Endothelial cell (in vitro differentiated cells): ENCODE results near the gene LCMT1. TPM values are rescaled to one million over a fixed set of nuclear protein-coding genes. Genes with fewer than 3 reads are reported as not detected.

ENCODE experiments used
- DNase-seq: peaks from one replicate; pipeline ENCODE4 v3.0.0; 2021; ENCODE audit warnings: low spot score
- H3K27ac Mint-ChIP-seq: one replicate; pipeline ENCODE4 v1.8.0; 2021; ENCODE audit warnings: mixed read lengths, inconsistent platforms; ENCODE audit not compliant: unreplicated experiment
- H3K27me3 Mint-ChIP-seq: one replicate; pipeline ENCODE4 v1.8.0; 2021; ENCODE audit warnings: mild to moderate bottlenecking, moderate library complexity, mixed read lengths, inconsistent platforms; ENCODE audit not compliant: unreplicated experiment
- H3K36me3 Mint-ChIP-seq: one replicate; pipeline ENCODE4 v1.8.0; 2021; ENCODE audit warnings: mild to moderate bottlenecking, low read depth, mixed read lengths, inconsistent platforms; ENCODE audit not compliant: unreplicated experiment
- H3K4me1 Mint-ChIP-seq: one replicate; pipeline ENCODE4 v1.8.0; 2021; ENCODE audit warnings: mild to moderate bottlenecking, mixed read lengths, inconsistent platforms; ENCODE audit not compliant: unreplicated experiment
- H3K4me3 Mint-ChIP-seq: one replicate; pipeline ENCODE4 v1.8.0; 2021; ENCODE audit warnings: mild to moderate bottlenecking, mixed read lengths, inconsistent platforms; ENCODE audit not compliant: unreplicated experiment
- H3K9me3 Mint-ChIP-seq: one replicate; pipeline ENCODE4 v1.8.0; 2021; ENCODE audit warnings: mixed read lengths, inconsistent platforms; ENCODE audit not compliant: unreplicated experiment
- CTCF ChIP-seq: fragments of 200-600 bp; sonication (generic); IDR thresholded peaks from one replicate; pipeline ENCODE4 v1.5.0; 2021; ENCODE audit warnings: antibody characterized with exemption; ENCODE audit not compliant: unreplicated experiment
- total RNA-seq: library from RNA; stranded (reverse); fragmentation: NEBNext Ultra II Directional; extraction: Animal tissue kit (Norgen Biotek cat#: 25700); gene quantifications from one replicate; pipeline ENCODE4 v1.2.1, GENCODE V29; 2021; ENCODE audit not compliant: unreplicated experiment

The LCMT1 gene
- total RNA-seq, 1 donor from 2014 or later = 59.3 TPM

DNA sequence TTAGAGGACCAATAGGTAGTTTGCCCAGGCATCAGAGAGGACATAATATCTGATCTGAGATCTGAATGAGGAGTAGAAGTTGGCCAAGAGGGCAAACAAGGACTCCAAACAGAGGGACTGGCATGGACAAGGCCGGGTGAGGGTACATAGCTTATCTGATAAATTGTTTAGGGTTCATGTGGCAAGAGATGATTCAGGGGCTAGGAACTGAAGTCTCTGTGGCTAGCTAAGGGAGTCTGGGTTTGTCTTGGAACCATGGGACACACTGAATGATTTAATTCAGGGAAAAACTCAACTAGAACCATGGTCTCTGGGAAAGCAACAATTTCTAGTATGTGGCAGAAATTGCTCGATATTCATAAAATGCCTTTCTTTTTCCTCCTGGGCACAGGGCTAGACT lies 101.1 kb downstream of the LCMT1 start:
- DNase-seq = no peak
- Mint-ChIP-seq H3K4me3 (no peak overlapping the region), H3K27ac (no peak overlapping the region), H3K27me3 (no peaks in the 10 kb centered on the region), H3K9me3 (no peaks in the 10 kb centered on the region), H3K4me1 (no peaks in the 10 kb centered on the region), H3K36me3 (no peaks in the 10 kb centered on the region)
- no peak for TF ChIP-seq CTCF

DNA sequence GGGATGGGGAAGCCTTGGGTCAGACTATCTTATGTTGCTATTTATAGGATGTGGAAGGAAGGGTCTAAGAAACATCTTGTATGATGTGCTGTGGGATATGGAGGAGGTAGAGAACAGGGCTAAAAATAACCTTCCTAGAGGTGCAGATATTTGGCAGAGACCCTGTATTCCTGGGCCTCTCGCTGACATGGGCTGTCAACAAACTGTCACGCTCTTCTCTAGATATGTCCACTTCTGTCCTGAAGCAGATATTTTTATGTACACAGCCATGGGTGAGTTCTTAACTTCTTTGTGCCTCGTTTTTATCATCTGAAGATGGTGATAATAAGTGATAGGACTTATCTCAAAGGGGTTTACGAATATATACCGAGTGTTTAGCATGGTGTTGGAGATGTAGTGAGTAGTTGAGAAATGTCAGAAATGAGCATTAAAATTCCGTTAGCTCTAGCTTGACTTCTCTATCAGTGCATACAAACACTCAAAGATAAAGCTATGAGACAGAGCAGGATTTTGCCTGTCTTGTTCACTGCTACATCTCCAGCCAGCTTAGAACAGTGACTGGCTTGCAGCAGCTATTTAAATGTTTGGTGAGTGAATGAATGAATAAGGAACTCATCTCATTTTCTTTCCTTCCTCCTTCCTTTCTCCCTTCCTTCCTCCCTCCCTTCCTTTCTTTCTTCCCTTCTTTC lies 102.3 kb downstream of the LCMT1 start:
- Mint-ChIP-seq H3K4me1 (no peaks in the 10 kb centered on the region), H3K27ac (no peak overlapping the region), H3K9me3 (no peaks in the 10 kb centered on the region), H3K36me3 (no peaks in the 10 kb centered on the region), H3K4me3 (no peak overlapping the region), H3K27me3 (no peaks in the 10 kb centered on the region)
- DNase-seq = no peak
- TF ChIP-seq CTCF = no peak

DNA sequence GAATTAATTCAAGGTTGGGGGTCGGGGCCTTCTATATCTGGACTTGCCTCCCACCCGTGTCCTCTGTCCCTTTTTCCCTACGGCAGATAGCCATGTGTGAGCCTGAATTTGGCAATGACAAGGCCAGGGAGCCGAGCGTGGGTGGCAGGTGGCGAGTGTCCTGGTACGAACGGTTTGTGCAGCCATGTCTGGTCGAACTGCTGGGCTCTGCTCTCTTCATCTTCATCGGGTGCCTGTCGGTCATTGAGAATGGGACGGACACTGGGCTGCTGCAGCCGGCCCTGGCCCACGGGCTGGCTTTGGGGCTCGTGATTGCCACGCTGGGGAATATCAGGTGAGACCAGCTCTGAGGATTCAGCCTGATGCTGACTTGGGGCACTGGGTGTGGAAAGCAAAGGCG lies 105.6 kb downstream of the LCMT1 start:
- H3K4me1 Mint-ChIP-seq = no peaks in the 10 kb centered on the region
- no peaks in the 10 kb centered on the region for H3K9me3 Mint-ChIP-seq
- H3K27me3 Mint-ChIP-seq = no peaks in the 10 kb centered on the region
- no peak for TF ChIP-seq CTCF
- no peaks in the 10 kb centered on the region for H3K36me3 Mint-ChIP-seq
- DNase-seq = no peak
- no peak overlapping the region for H3K4me3 Mint-ChIP-seq
- H3K27ac Mint-ChIP-seq = no peak overlapping the region

DNA sequence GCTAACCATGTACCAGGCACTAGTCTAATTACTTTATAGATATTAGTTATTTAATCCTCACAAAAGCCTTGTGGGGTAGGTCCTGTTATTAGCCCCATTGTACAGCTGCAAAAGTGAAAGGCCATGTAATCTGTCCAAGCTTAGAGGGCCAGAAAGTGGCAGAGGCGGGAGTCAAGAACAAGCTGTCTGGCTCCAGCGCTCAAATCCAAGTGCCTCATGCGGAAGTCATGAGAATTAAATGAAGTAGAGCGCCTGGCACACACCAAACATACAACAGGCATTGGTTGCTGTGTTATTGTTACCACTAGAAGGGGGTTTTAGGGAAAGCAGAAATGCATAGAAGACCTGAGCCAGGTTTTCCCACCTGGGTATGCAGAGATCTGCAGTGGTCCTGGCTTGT lies 106.4 kb downstream of the LCMT1 start:
- Mint-ChIP-seq H3K36me3 (no peaks in the 10 kb centered on the region), H3K27me3 (no peaks in the 10 kb centered on the region), H3K4me3 (no peak overlapping the region), H3K9me3 (no peaks in the 10 kb centered on the region), H3K4me1 (no peaks in the 10 kb centered on the region), H3K27ac (no peak overlapping the region)
- no peak for TF ChIP-seq CTCF
- DNase-seq = no peak

GRCh38 chr16:25219070-25219737 lies 107.7 kb downstream of the LCMT1 start:
- DNase-seq = no peak
- H3K27me3 Mint-ChIP-seq = no peaks in the 10 kb centered on the region
- no peak for TF ChIP-seq CTCF
- H3K4me3 Mint-ChIP-seq = no peak overlapping the region
- H3K4me1 Mint-ChIP-seq = no peaks in the 10 kb centered on the region
- H3K27ac Mint-ChIP-seq = no peak overlapping the region
- no peaks in the 10 kb centered on the region for H3K36me3 Mint-ChIP-seq
- H3K9me3 Mint-ChIP-seq = no peaks in the 10 kb centered on the region
